Astrocyte (in vitro differentiated cells and primary cell): ENCODE data around the gene TNFSF11. TPM values are rescaled to one million over a fixed set of nuclear protein-coding genes. Genes with fewer than 3 reads are reported as not detected.

ENCODE experiments used
- DNase-seq: peaks from one replicate; pipeline ENCODE4 v3.0.0-alpha.2; 2010; ENCODE audit warnings: low read depth
- FAIRE-seq: peaks from 2 replicates; lab custom pipeline; 2011; peaks lifted over from hg19 to GRCh38; lab: Jason Lieb, UNC
- H2AFZ ChIP-seq: 2 replicates; pipeline ENCODE4 v1.6.0; 2012; ENCODE audit warnings: low read depth, low read length, inconsistent platforms
- H3K27ac ChIP-seq: 2 replicates; pipeline ENCODE4 v1.5.1; 2011; ENCODE audit warnings: low read depth, low read length, inconsistent platforms
- H3K27me3 ChIP-seq: 2 replicates; pipeline ENCODE4 v1.6.0; 2011; ENCODE audit warnings: low read length, inconsistent platforms; ENCODE audit not compliant: insufficient read depth
- H3K36me3 ChIP-seq: 2 replicates; pipeline ENCODE4 v1.5.1; 2011; ENCODE audit warnings: low read length, inconsistent platforms; ENCODE audit not compliant: insufficient read depth
- H3K4me1 ChIP-seq: 2 replicates; pipeline ENCODE4 v1.5.1; 2011; ENCODE audit warnings: low read length, inconsistent platforms; ENCODE audit not compliant: insufficient read depth
- H3K4me2 ChIP-seq: 2 replicates; pipeline ENCODE4 v1.6.0; 2012; ENCODE audit warnings: low read length, inconsistent platforms
- H3K4me3 ChIP-seq: 2 replicates; pipeline ENCODE4 v1.5.1; 2011; ENCODE audit warnings: low read depth, mild to moderate bottlenecking, low read length, inconsistent platforms; ENCODE audit not compliant: insufficient read depth
- H3K79me2 ChIP-seq: 2 replicates; pipeline ENCODE4 v1.6.0; 2012; ENCODE audit warnings: mild to moderate bottlenecking, low read length, inconsistent platforms; ENCODE audit not compliant: insufficient read depth
- H3K9ac ChIP-seq: 2 replicates; pipeline ENCODE4 v1.6.0; 2012; ENCODE audit warnings: mild to moderate bottlenecking, low read length, inconsistent platforms
- H3K9me3 ChIP-seq: 2 replicates; pipeline ENCODE4 v1.5.1; 2012; ENCODE audit warnings: low read depth, mild to moderate bottlenecking, low read length, inconsistent platforms; ENCODE audit not compliant: insufficient read depth
- H4K20me1 ChIP-seq: 2 replicates; pipeline ENCODE4 v1.6.0; 2012; ENCODE audit warnings: low read length, inconsistent platforms; ENCODE audit not compliant: insufficient read depth
- H3K27ac Mint-ChIP-seq: one replicate; pipeline ENCODE4 v1.8.0; 2021; ENCODE audit warnings: mild to moderate bottlenecking, mixed read lengths; ENCODE audit not compliant: unreplicated experiment
- H3K27me3 Mint-ChIP-seq: one replicate; pipeline ENCODE4 v1.8.0; 2021; ENCODE audit warnings: low read depth, mixed read lengths; ENCODE audit not compliant: unreplicated experiment
- H3K36me3 Mint-ChIP-seq: one replicate; pipeline ENCODE4 v1.8.0; 2021; ENCODE audit warnings: low read depth, mixed read lengths; ENCODE audit not compliant: unreplicated experiment
- H3K4me1 Mint-ChIP-seq: one replicate; pipeline ENCODE4 v1.8.0; 2021; ENCODE audit warnings: low read depth, mixed read lengths; ENCODE audit not compliant: unreplicated experiment
- H3K4me3 Mint-ChIP-seq: one replicate; pipeline ENCODE4 v1.8.0; 2021; ENCODE audit warnings: mild to moderate bottlenecking, moderate library complexity, mixed read lengths; ENCODE audit not compliant: unreplicated experiment
- H3K9me3 Mint-ChIP-seq: one replicate; pipeline ENCODE4 v1.8.0; 2021; ENCODE audit warnings: mild to moderate bottlenecking, mixed read lengths; ENCODE audit not compliant: unreplicated experiment
- CTCF ChIP-seq: IDR thresholded peaks from 2 replicates; pipeline ENCODE4 v1.5.1; 2011; ENCODE audit warnings: low read depth, mild to moderate bottlenecking, inconsistent platforms, low read length, moderate library complexity; ENCODE audit not compliant: insufficient read depth
- EZH2 ChIP-seq: IDR thresholded peaks from 2 replicates; pipeline ENCODE4 v1.6.1; 2012; ENCODE audit warnings: mild to moderate bottlenecking, low read length, inconsistent platforms; ENCODE audit not compliant: insufficient read depth
- total RNA-seq: library from RNA; stranded (reverse); gene quantifications from 2 replicates; pipeline ENCODE4 v1.2.1, GENCODE V29; 2021

The TNFSF11 gene
- total RNA-seq, 1 donor from 2014 or later: not detected

- FAIRE-seq: no peak
- Mint-ChIP-seq H3K27me3 (peaks cover 16% of the 10 kb centered on the region), H3K36me3 (no peaks in the 10 kb centered on the region)
These were observed 52.4 kb downstream of the TNFSF11 start for GRCh38 chr13:42626176-42626860.

DNA sequence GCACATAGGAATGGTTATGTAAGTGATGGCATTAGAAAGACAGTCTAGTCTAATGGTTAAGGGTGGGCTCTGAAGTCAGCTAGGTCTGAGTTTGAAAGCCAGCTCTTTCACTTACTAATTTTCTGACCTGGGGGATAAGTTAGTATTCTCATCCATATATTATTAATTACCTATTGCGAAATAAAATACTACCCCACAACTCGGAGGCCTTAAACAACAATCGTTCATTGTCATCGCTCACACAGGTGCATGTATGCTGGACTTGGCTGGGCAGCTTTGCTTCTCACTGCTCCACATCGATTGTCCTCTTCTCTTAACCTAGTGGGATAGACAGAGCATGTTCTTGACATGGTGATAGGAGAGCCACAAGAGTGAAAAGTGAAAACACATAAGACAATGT is 54.7 kb downstream of the TNFSF11 start:
- TF ChIP-seq CTCF: no peak
- TF ChIP-seq EZH2: no peak
- Histone ChIP-seq H3K9ac (no peak overlapping the region), H3K4me3 (no peak overlapping the region), H3K4me2 (no peak overlapping the region), H3K27me3 (no peaks in the 10 kb centered on the region), H4K20me1 (no peaks in the 10 kb centered on the region), H3K79me2 (no peaks in the 10 kb centered on the region), H3K36me3 (no peaks in the 10 kb centered on the region), H3K9me3 (no peaks in the 10 kb centered on the region), H3K27ac (no peak overlapping the region), H2AFZ (no peak overlapping the region), H3K4me1 (no peaks in the 10 kb centered on the region)
- Mint-ChIP-seq H3K36me3 (no peaks in the 10 kb centered on the region), H3K27me3 (peaks cover 16% of the 10 kb centered on the region), H3K27ac (no peak overlapping the region), H3K4me3 (no peak overlapping the region), H3K4me1 (peaks cover 7% of the 10 kb centered on the region), H3K9me3 (no peaks in the 10 kb centered on the region)
- DNase-seq (no peak), FAIRE-seq (no peak)

More at GRCh38 chr13:42626176-42626860, 52.4 kb downstream of the TNFSF11 start:
- Histone ChIP-seq H3K27me3 (no peaks in the 10 kb centered on the region), H3K36me3 (no peaks in the 10 kb centered on the region), H3K4me1 (no peaks in the 10 kb centered on the region), H3K9me3 (no peaks in the 10 kb centered on the region), H2AFZ (no peak overlapping the region), H3K9ac (no peak overlapping the region), H3K79me2 (no peaks in the 10 kb centered on the region), H3K4me2 (no peak overlapping the region), H3K27ac (no peak overlapping the region), H4K20me1 (no peaks in the 10 kb centered on the region), H3K4me3 (no peak overlapping the region)
- no peak overlapping the region for H3K4me3 Mint-ChIP-seq
- H3K4me1 Mint-ChIP-seq: peaks cover 5% of the 10 kb centered on the region
- no peak for TF ChIP-seq CTCF
- TF ChIP-seq EZH2: no peak
- DNase-seq: no peak
- H3K27ac Mint-ChIP-seq: no peak overlapping the region
- H3K9me3 Mint-ChIP-seq: no peaks in the 10 kb centered on the region

DNA sequence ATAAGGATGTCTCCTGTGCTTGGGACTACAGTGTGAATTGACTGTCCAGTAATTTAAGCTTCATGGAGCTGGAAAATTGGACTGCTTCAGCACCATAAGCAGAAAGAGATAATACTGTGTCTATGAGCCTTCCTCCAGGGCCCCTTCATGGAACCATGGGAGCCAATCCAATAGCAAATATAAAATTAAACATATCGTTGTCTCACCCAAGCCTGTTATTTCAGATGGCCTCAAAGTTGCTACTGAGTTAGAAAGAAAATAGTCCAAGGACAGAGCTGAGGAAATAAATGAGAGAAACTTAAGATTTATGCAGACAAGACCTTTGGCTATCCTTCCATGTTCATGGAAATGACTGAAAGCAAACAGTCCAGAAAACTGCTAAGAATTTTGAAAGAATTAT is 57.2 kb downstream of the TNFSF11 start:
- Histone ChIP-seq H3K4me1 (no peaks in the 10 kb centered on the region), H3K4me3 (no peak overlapping the region), H4K20me1 (no peaks in the 10 kb centered on the region), H3K27ac (no peak overlapping the region), H3K9me3 (no peaks in the 10 kb centered on the region), H3K9ac (no peak overlapping the region), H3K79me2 (no peaks in the 10 kb centered on the region), H2AFZ (no peak overlapping the region), H3K36me3 (no peaks in the 10 kb centered on the region), H3K4me2 (no peak overlapping the region), H3K27me3 (peaks cover 2% of the 10 kb centered on the region)
- FAIRE-seq: no peak
- Mint-ChIP-seq H3K4me3 (no peak overlapping the region), H3K27me3 (peaks cover 7% of the 10 kb centered on the region), H3K27ac (no peak overlapping the region), H3K9me3 (no peaks in the 10 kb centered on the region), H3K4me1 (peaks cover 7% of the 10 kb centered on the region), H3K36me3 (no peaks in the 10 kb centered on the region)
- DNase-seq: no peak
- no peak for TF ChIP-seq CTCF
- no peak for TF ChIP-seq EZH2
